Activated naive CD4-positive, alpha-beta T cell treated with anti-CD3 and anti-CD28 coated beads, Interleukin-2, amount 50 U/mL, for 24 hours (primary cell): ENCODE measurements around the gene MYL7.

Source experiments
- H3K27ac Mint-ChIP-seq: one replicate; pipeline ENCODE4 v1.8.0; 2021; ENCODE audit warnings: mild to moderate bottlenecking, mixed read lengths
- H3K27me3 Mint-ChIP-seq: one replicate; pipeline ENCODE4 v1.8.0; 2021; ENCODE audit warnings: mixed read lengths
- H3K36me3 Mint-ChIP-seq: one replicate; pipeline ENCODE4 v1.8.0; 2021; ENCODE audit warnings: mixed read lengths
- H3K4me1 Mint-ChIP-seq: one replicate; pipeline ENCODE4 v1.8.0; 2021; ENCODE audit warnings: mixed read lengths
- H3K4me3 Mint-ChIP-seq: one replicate; pipeline ENCODE4 v1.8.0; 2021; ENCODE audit warnings: mild to moderate bottlenecking, mixed read lengths
- H3K9me3 Mint-ChIP-seq: one replicate; pipeline ENCODE4 v1.8.0; 2021; ENCODE audit warnings: mixed read lengths

The MYL7 gene

GRCh38 chr7:44095781-44096180 lies 45.4 kb downstream of the MYL7 start:
- H3K4me1 Mint-ChIP-seq, result peaks cover 8% of the 10 kb centered on the region
- H3K4me3 Mint-ChIP-seq, result no peak overlapping the region
- no peaks in the 10 kb centered on the region for H3K27me3 Mint-ChIP-seq
- H3K36me3 Mint-ChIP-seq, result no peaks in the 10 kb centered on the region
- no peak overlapping the region for H3K27ac Mint-ChIP-seq
- H3K9me3 Mint-ChIP-seq, result no peaks in the 10 kb centered on the region

DNA sequence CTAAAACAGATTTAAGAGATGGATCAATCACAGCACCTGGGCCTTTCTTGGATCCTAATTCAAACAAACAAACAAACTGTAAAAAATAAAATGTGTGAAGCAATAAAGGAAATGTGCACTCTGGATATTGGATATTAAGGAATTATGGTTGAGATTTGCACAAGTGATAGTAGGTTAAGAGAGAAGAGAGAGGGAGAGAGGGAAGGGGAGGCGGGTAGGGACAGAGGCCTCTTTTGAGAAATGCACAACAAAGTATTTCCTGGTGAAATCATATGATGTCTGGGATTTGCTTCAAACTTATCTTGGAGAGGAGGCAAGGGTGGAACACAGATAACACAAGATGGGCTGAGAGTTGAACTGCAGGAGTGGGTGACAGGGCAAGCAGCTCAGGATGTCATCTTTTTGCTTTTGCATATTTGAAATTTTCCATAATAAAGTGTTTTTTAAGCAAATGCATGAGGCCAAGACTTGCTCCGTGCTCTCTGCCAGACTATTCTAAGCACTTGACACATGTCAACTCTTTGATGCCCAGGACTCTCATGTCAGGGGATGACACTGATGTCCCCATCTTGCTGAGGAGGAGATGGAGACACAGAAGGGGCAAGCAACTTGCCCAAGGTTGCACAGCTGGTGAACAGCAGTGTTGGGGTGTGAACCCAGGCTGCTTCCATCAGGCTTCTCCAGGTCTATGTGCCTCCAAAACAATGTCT lies 46.1 kb downstream of the MYL7 start:
- Mint-ChIP-seq H3K27ac (no peak overlapping the region), H3K9me3 (no peaks in the 10 kb centered on the region), H3K4me3 (no peak overlapping the region), H3K27me3 (no peaks in the 10 kb centered on the region), H3K36me3 (no peaks in the 10 kb centered on the region), H3K4me1 (peaks cover 8% of the 10 kb centered on the region)

GRCh38 chr7:44094365-44094764 lies 46.8 kb downstream of the MYL7 start:
- no peaks in the 10 kb centered on the region for H3K9me3 Mint-ChIP-seq
- no peaks in the 10 kb centered on the region for H3K36me3 Mint-ChIP-seq
- peaks cover 8% of the 10 kb centered on the region for H3K4me1 Mint-ChIP-seq
- no peak overlapping the region for H3K27ac Mint-ChIP-seq
- no peaks in the 10 kb centered on the region for H3K27me3 Mint-ChIP-seq
- H3K4me3 Mint-ChIP-seq, result no peak overlapping the region

GRCh38 chr7:44093102-44093641 lies 48.0 kb downstream of the MYL7 start:
- H3K4me1 Mint-ChIP-seq, result peaks cover 8% of the 10 kb centered on the region
- no peaks in the 10 kb centered on the region for H3K9me3 Mint-ChIP-seq
- no peak overlapping the region for H3K4me3 Mint-ChIP-seq
- no peak overlapping the region for H3K27ac Mint-ChIP-seq
- no peaks in the 10 kb centered on the region for H3K27me3 Mint-ChIP-seq
- H3K36me3 Mint-ChIP-seq, result no peaks in the 10 kb centered on the region
